ENCODE measurements around the gene GALNT17.
"Not testable (repeated sequence)": the region's sequence is repeated elsewhere in the genome, so short reads cannot be mapped to it uniquely, and the experiment has no call there.

The GALNT17 gene

GRCh38 chr7:71243736-71244410 lies 111.9 kb downstream of the GALNT17 start:
- TF ChIP-seq YY1 (IDR thresholded peaks at IDR 0.05; ENCODE audit: insufficient read depth, insufficient read length) (no peak), ZNF274 (IDR thresholded peaks at IDR 0.05; ENCODE audit: low read depth, low read length) (no peak), SUZ12 (IDR thresholded peaks at IDR 0.05; ENCODE audit: extremely low read depth, insufficient read depth, insufficient read length) (no peak)
- Histone ChIP-seq H3K4me1 (ENCODE audit: insufficient read depth, insufficient read length) (no peaks in the 10 kb centered on the region), H3K36me3 (ENCODE audit: insufficient read depth, insufficient read length, low read length) (no peaks in the 10 kb centered on the region), H3K9ac (ENCODE audit: insufficient read length, low read depth) (no peak overlapping the region), H3K9me3 (ENCODE audit: insufficient read depth, low read length) (no peaks in the 10 kb centered on the region; the same call in 1 of the 2 replicates), H3K27me3 (ENCODE audit: insufficient read depth, insufficient read length) (no peaks in the 10 kb centered on the region), H3K4me3 (ENCODE audit: insufficient read length, low read depth) (no peak overlapping the region)
- no peak for DNase-seq (ENCODE audit: low read depth, low spot score)

GRCh38 chr7:71245038-71245437 lies 113.1 kb downstream of the GALNT17 start:
- H3K9me3 ChIP-seq (ENCODE audit: insufficient read depth, low read length), result no peaks in the 10 kb centered on the region; the same call in 1 of the 2 replicates
- H3K36me3 ChIP-seq (ENCODE audit: insufficient read depth, insufficient read length, low read length), result no peaks in the 10 kb centered on the region
- H3K27me3 ChIP-seq (ENCODE audit: insufficient read depth, insufficient read length), result no peaks in the 10 kb centered on the region
- H3K4me1 ChIP-seq (ENCODE audit: insufficient read depth, insufficient read length), result no peaks in the 10 kb centered on the region
- no peak overlapping the region for H3K9ac ChIP-seq (ENCODE audit: insufficient read length, low read depth)
- no peak overlapping the region for H3K4me3 ChIP-seq (ENCODE audit: insufficient read length, low read depth)
- no peak for DNase-seq (ENCODE audit: low read depth, low spot score)
- TF ChIP-seq SUZ12 (IDR thresholded peaks at IDR 0.05; ENCODE audit: extremely low read depth, insufficient read depth, insufficient read length) (no peak), ZNF274 (IDR thresholded peaks at IDR 0.05; ENCODE audit: low read depth, low read length) (no peak), YY1 (IDR thresholded peaks at IDR 0.05; ENCODE audit: insufficient read depth, insufficient read length) (no peak)

- Histone ChIP-seq H3K4me3 (ENCODE audit: insufficient read length, low read depth) (no peak overlapping the region), H3K36me3 (ENCODE audit: insufficient read depth, insufficient read length, low read length) (no peaks in the 10 kb centered on the region), H3K4me1 (ENCODE audit: insufficient read depth, insufficient read length) (peaks cover 2% of the 10 kb centered on the region), H3K27me3 (ENCODE audit: insufficient read depth, insufficient read length) (no peaks in the 10 kb centered on the region), H3K9ac (ENCODE audit: insufficient read length, low read depth) (no peak overlapping the region), H3K9me3 (ENCODE audit: insufficient read depth, low read length) (peaks cover 33% of the 10 kb centered on the region)
- TF ChIP-seq ZNF274 (IDR thresholded peaks at IDR 0.05; ENCODE audit: low read depth, low read length) (no peak), SUZ12 (IDR thresholded peaks at IDR 0.05; ENCODE audit: extremely low read depth, insufficient read depth, insufficient read length) (no peak), YY1 (IDR thresholded peaks at IDR 0.05; ENCODE audit: insufficient read depth, insufficient read length) (no peak)
- DNase-seq (ENCODE audit: low read depth, low spot score), result no peak
These were observed 119.8 kb downstream of the GALNT17 start for GRCh38 chr7:71251706-71252105.

- TF ChIP-seq ZNF274 (IDR thresholded peaks at IDR 0.05; ENCODE audit: low read depth, low read length) (no peak), YY1 (IDR thresholded peaks at IDR 0.05; ENCODE audit: insufficient read depth, insufficient read length) (no peak), SUZ12 (IDR thresholded peaks at IDR 0.05; ENCODE audit: extremely low read depth, insufficient read depth, insufficient read length) (no peak)
- Histone ChIP-seq H3K4me1 (ENCODE audit: insufficient read depth, insufficient read length) (peaks cover 2% of the 10 kb centered on the region), H3K36me3 (ENCODE audit: insufficient read depth, insufficient read length, low read length) (no peaks in the 10 kb centered on the region), H3K4me3 (ENCODE audit: insufficient read length, low read depth) (no peak overlapping the region), H3K9me3 (ENCODE audit: insufficient read depth, low read length) (peaks cover 43% of the 10 kb centered on the region), H3K9ac (ENCODE audit: insufficient read length, low read depth) (no peak overlapping the region), H3K27me3 (ENCODE audit: insufficient read depth, insufficient read length) (no peaks in the 10 kb centered on the region)
- no peak for DNase-seq (ENCODE audit: low read depth, low spot score)
These were observed 122.8 kb downstream of the GALNT17 start for GRCh38 chr7:71254751-71255150.

GRCh38 chr7:71255537-71256178 lies 123.7 kb downstream of the GALNT17 start:
- H3K9ac ChIP-seq (ENCODE audit: insufficient read length, low read depth), result no peak overlapping the region
- no peak for DNase-seq (ENCODE audit: low read depth, low spot score)
- no peaks in the 10 kb centered on the region for H3K36me3 ChIP-seq (ENCODE audit: insufficient read depth, insufficient read length, low read length)
- TF ChIP-seq ZNF274 (IDR thresholded peaks at IDR 0.05; ENCODE audit: low read depth, low read length) (no peak), SUZ12 (IDR thresholded peaks at IDR 0.05; ENCODE audit: extremely low read depth, insufficient read depth, insufficient read length) (no peak), YY1 (IDR thresholded peaks at IDR 0.05; ENCODE audit: insufficient read depth, insufficient read length) (no peak)
- H3K27me3 ChIP-seq (ENCODE audit: insufficient read depth, insufficient read length), result no peaks in the 10 kb centered on the region
- H3K9me3 ChIP-seq (ENCODE audit: insufficient read depth, low read length), result peaks cover 43% of the 10 kb centered on the region
- H3K4me1 ChIP-seq (ENCODE audit: insufficient read depth, insufficient read length), result peaks cover 2% of the 10 kb centered on the region
- H3K4me3 ChIP-seq (ENCODE audit: insufficient read length, low read depth), result no peak overlapping the region

GRCh38 chr7:71261066-71261465 lies 129.1 kb downstream of the GALNT17 start:
- no peak overlapping the region for H3K9ac ChIP-seq (ENCODE audit: insufficient read length, low read depth)
- DNase-seq (ENCODE audit: low read depth, low spot score), result no peak
- H3K36me3 ChIP-seq (ENCODE audit: insufficient read depth, insufficient read length, low read length), result no peaks in the 10 kb centered on the region
- H3K4me3 ChIP-seq (ENCODE audit: insufficient read length, low read depth), result no peak overlapping the region
- H3K27me3 ChIP-seq (ENCODE audit: insufficient read depth, insufficient read length), result no peaks in the 10 kb centered on the region
- H3K4me1 ChIP-seq (ENCODE audit: insufficient read depth, insufficient read length), result no peaks in the 10 kb centered on the region
- no peak for TF ChIP-seq ZNF274 (IDR thresholded peaks at IDR 0.05; ENCODE audit: low read depth, low read length)
- TF ChIP-seq SUZ12 (IDR thresholded peaks at IDR 0.05; ENCODE audit: extremely low read depth, insufficient read depth, insufficient read length), result no peak
- TF ChIP-seq YY1 (IDR thresholded peaks at IDR 0.05; ENCODE audit: insufficient read depth, insufficient read length), result no peak
- H3K9me3 ChIP-seq (ENCODE audit: insufficient read depth, low read length), result peaks cover 25% of the 10 kb centered on the region

GRCh38 chr7:71262834-71263233 lies 130.9 kb downstream of the GALNT17 start:
- not testable (repeated sequence) for H3K4me3 ChIP-seq (ENCODE audit: insufficient read length, low read depth); DNase-seq (ENCODE audit: low read depth, low spot score); H3K4me1 ChIP-seq (ENCODE audit: insufficient read depth, insufficient read length); H3K27me3 ChIP-seq (ENCODE audit: insufficient read depth, insufficient read length); H3K9ac ChIP-seq (ENCODE audit: insufficient read length, low read depth); H3K36me3 ChIP-seq (ENCODE audit: insufficient read depth, insufficient read length, low read length)
- peaks cover 11% of the 10 kb centered on the region for H3K9me3 ChIP-seq (ENCODE audit: insufficient read depth, low read length)
